Common myeloid progenitor, CD34-positive (primary cell): ENCODE data around the gene ARRDC5.

ENCODE experiments used
- CTCF ChIA-PET: fragments of 350-600 bp; sonication (Branson Sonifier 250); formaldehyde crosslinking; loops from one replicate; lab custom pipeline; 2021; ENCODE audit warnings: antibody characterized with exemption; lab: Charles Lee
- POLR2A ChIA-PET: fragments of 350-600 bp; sonication (Branson Sonifier 250); formaldehyde crosslinking; loops from one replicate; lab custom pipeline; 2021; ENCODE audit warnings: antibody characterized with exemption; lab: Charles Lee
- DNase-seq, 3 donors: peaks; one replicate each; pipeline versions ENCODE4 v3.0.0 to v3.0.0-alpha.2; 2013
- H3K27ac ChIP-seq, 2 experiments: 1 replicate in 1 of 2; 2 replicates in 1 of 2; pipeline ENCODE4 v1.7.0; 2013; ENCODE audit warnings: inconsistent platforms in 2 of 2, low read length in 2 of 2, mild to moderate bottlenecking in 2 of 2, low read depth in 1 of 2, moderate library complexity in 1 of 2; ENCODE audit not compliant: severe bottlenecking in 2 of 2, insufficient read depth in 1 of 2, poor library complexity in 1 of 2
- H3K27me3 ChIP-seq, 5 experiments: replicated peaks in 2 of 5; 1 replicate in 3 of 5; 2 replicates in 2 of 5; pipeline versions ENCODE4 v1.6.1 to v1.7.0; 2013; ENCODE audit warnings: low read length in 4 of 5, mild to moderate bottlenecking in 2 of 5, moderate library complexity in 2 of 5, inconsistent platforms in 1 of 5; ENCODE audit not compliant: insufficient read depth in 5 of 5, control insufficient read depth in 4 of 5
- H3K36me3 ChIP-seq, 4 experiments: 1 replicate in 2 of 4; 2 replicates in 2 of 4; pipeline versions ENCODE4 v1.6.1 to v1.7.0; 2013; ENCODE audit warnings: low read length in 3 of 4, control low read depth in 1 of 4, mild to moderate bottlenecking in 1 of 4; ENCODE audit not compliant: control insufficient read depth in 4 of 4, insufficient read depth in 4 of 4
- H3K4me1 ChIP-seq, 4 experiments: 1 replicate in 3 of 4; 2 replicates in 1 of 4; pipeline versions ENCODE4 v1.6.1 to v1.7.1; 2013; ENCODE audit warnings: low read length in 3 of 4, mild to moderate bottlenecking in 3 of 4, control low read depth in 1 of 4, inconsistent platforms in 1 of 4, moderate library complexity in 1 of 4; ENCODE audit not compliant: control insufficient read depth in 4 of 4, insufficient read depth in 4 of 4; ENCODE audit errors: control extremely low read depth in 1 of 4
- H3K4me3 ChIP-seq, 7 experiments: 1 replicate in 4 of 7; 2 replicates in 3 of 7; pipeline versions ENCODE4 v1.5.1 to v1.7.0; 2013; ENCODE audit warnings: mild to moderate bottlenecking in 7 of 7, low read length in 6 of 7, moderate library complexity in 6 of 7, inconsistent platforms in 2 of 7, low read depth in 2 of 7, control low read depth in 1 of 7; ENCODE audit not compliant: insufficient read depth in 4 of 7, control insufficient read depth in 1 of 7; ENCODE audit errors: extremely low read depth in 1 of 7
- H3K9me3 ChIP-seq, 5 experiments: 1 replicate in 4 of 5; 2 replicates in 1 of 5; pipeline versions ENCODE4 v1.6.1 to v1.7.1; 2013; ENCODE audit warnings: low read length in 4 of 5, mild to moderate bottlenecking in 2 of 5, inconsistent platforms in 1 of 5, low read depth in 1 of 5, moderate library complexity in 1 of 5; ENCODE audit not compliant: control insufficient read depth in 4 of 5, insufficient read depth in 2 of 5; ENCODE audit errors: control extremely low read depth in 1 of 5
- WGBS: methylation state at CpG from one replicate; pipeline ENCODE4 v1.1.5; 2013; ENCODE audit not compliant: insufficient coverage; 5-methylcytosine and 5-hydroxymethylcytosine counted together

Gene ARRDC5

GRCh38 chr19:4910594-4911281, 8.0 kb upstream of the ARRDC5 start:
- DNase-seq = peak; percentile 39 to 52 (median 50)
- ChIA-PET CTCF (interaction anchor here (0.9 to 4.7 kb wide), 16 partner anchors 8 to 120 kb away, joined by 3 to 78 read pairs (median 4); partner anchors contain the start of gene ARRDC5), POLR2A (no interaction called here)
- Histone ChIP-seq H3K27me3 (no peaks in the 10 kb centered on the region), H3K9me3 (no peaks in the 10 kb centered on the region), H3K4me3 (peak overlapping the region; percentile 33 to 85 (median 71)), H3K36me3 (peaks cover 0 to 37% (median 3%) of the 10 kb centered on the region in 4 experiments), H3K27ac (peak overlapping the region in 1 of 2 experiments; percentile 59), H3K4me1 (peaks cover 17 to 63% (median 52%) of the 10 kb centered on the region in 4 experiments)
- 24% methylated on average over 14 of the region's 23 CpGs for WGBS

GRCh38 chr19:4909897-4910593, 7.3 kb upstream of the ARRDC5 start:
- ChIA-PET POLR2A (no interaction called here), CTCF (interaction anchor here (0.9 to 4.7 kb wide), 4 partner anchors 37 to 101 kb away, joined by 4 to 78 read pairs (median 18); no protein-coding TSS in a partner anchor)
- Histone ChIP-seq H3K4me1 (peaks cover 14 to 56% (median 46%) of the 10 kb centered on the region in 4 experiments), H3K27me3 (no peaks in the 10 kb centered on the region), H3K27ac (no peak overlapping the region), H3K36me3 (peaks cover 0 to 34% (median 3%) of the 10 kb centered on the region in 4 experiments), H3K9me3 (no peaks in the 10 kb centered on the region), H3K4me3 (peak overlapping the region; percentile 33 to 85 (median 71))
- 0% methylated on average over 24 of the region's 85 CpGs for whole genome bisulfite sequencing
- DNase-seq = peak; percentile 86 to 93 (median 91)

- H3K4me3 ChIP-seq = peak within 1 kb of the TSS; percentile 33 to 85 (median 71)
- peaks cover 0 to 27% (median 3%) of the 10 kb centered on the region in 4 experiments for H3K36me3 ChIP-seq
- 5% methylated on average over 83 of the region's 89 CpGs for WGBS
- H3K9me3 ChIP-seq = no peaks in the 10 kb centered on the region
- H3K27ac ChIP-seq = no peak within 1 kb of the TSS
- ChIA-PET CTCF (no interaction called here), POLR2A (no interaction called here)
- DNase-seq = peak in 1 of 3 donors; percentile 17
- no peaks in the 10 kb centered on the region for H3K27me3 ChIP-seq
- peaks cover 14 to 49% (median 39%) of the 10 kb centered on the region in 4 experiments for H3K4me1 ChIP-seq
Observed at GRCh38 chr19:4909156-4909896, 6.6 kb upstream of the ARRDC5 start, which contains the start of gene UHRF1. TSS of gene UHRF1 (plus strand) at chr19:4909501. CDS start at chr19:4910886, 1,385 bp downstream.

- H3K27ac ChIP-seq = no peak overlapping the region
- ChIA-PET CTCF (interaction anchor here (1.0 kb wide), 2 partner anchors 99 to 121 kb away, joined by 3 read pairs; no protein-coding TSS in a partner anchor), POLR2A (no interaction called here)
- H3K27me3 ChIP-seq = no peaks in the 10 kb centered on the region
- no peak for DNase-seq
- peaks cover 11 to 44% (median 34%) of the 10 kb centered on the region in 4 experiments for H3K4me1 ChIP-seq
- peak overlapping the region in 4 of 7 experiments; percentile 65 to 81 (median 72) for H3K4me3 ChIP-seq
- H3K36me3 ChIP-seq = peaks cover 0 to 22% (median 1%) of the 10 kb centered on the region in 4 experiments
- WGBS = 100% methylated on average over 5 of the region's 15 CpGs
- H3K9me3 ChIP-seq = no peaks in the 10 kb centered on the region
Observed at GRCh38 chr19:4908781-4909155, 6.1 kb upstream of the ARRDC5 start.

- Histone ChIP-seq H3K9me3 (no peaks in the 10 kb centered on the region), H3K4me3 (no peak overlapping the region), H3K36me3 (peaks cover 0 to 19% (median under 1%) of the 10 kb centered on the region in 4 experiments), H3K27ac (no peak overlapping the region), H3K4me1 (peaks cover 8 to 40% (median 33%) of the 10 kb centered on the region in 4 experiments), H3K27me3 (no peaks in the 10 kb centered on the region)
- DNase-seq = no peak
- 97% methylated on average over 3 of the region's 5 CpGs for WGBS
- CTCF ChIA-PET = interaction anchor here (1.0 kb wide), 2 partner anchors 99 to 122 kb away, joined by 3 read pairs; no protein-coding TSS in a partner anchor
- POLR2A ChIA-PET = no interaction called here
Observed at GRCh38 chr19:4908360-4908759, 5.7 kb upstream of the ARRDC5 start.

- H3K27me3 ChIP-seq = no peaks in the 10 kb centered on the region
- WGBS = 96% methylated on average over 8 of the region's 8 CpGs
- no peak for DNase-seq
- peaks cover 0 to 7% (median 0%) of the 10 kb centered on the region in 4 experiments for H3K36me3 ChIP-seq
- CTCF ChIA-PET = interaction anchor here (1.7 to 3.0 kb wide), 2 partner anchors 10 to 125 kb away, joined by 4 to 8 read pairs; no protein-coding TSS in a partner anchor
- no peaks in the 10 kb centered on the region for H3K9me3 ChIP-seq
- peaks cover 4 to 31% (median 26%) of the 10 kb centered on the region in 4 experiments for H3K4me1 ChIP-seq
- H3K4me3 ChIP-seq = no peak overlapping the region
- H3K27ac ChIP-seq = no peak overlapping the region
- POLR2A ChIA-PET = interaction anchor here (0.6 to 0.7 kb wide), 3 partner anchors 40 to 1531 kb away, joined by 3 to 8 read pairs (median 5); partner anchors contain the start of gene KDM4B
Observed at GRCh38 chr19:4906963-4907362, 4.3 kb upstream of the ARRDC5 start.
